ENCODE results near the gene ZNF526.
"Not testable (repeated sequence)": the region's sequence is repeated elsewhere in the genome, so short reads cannot be mapped to it uniquely, and the experiment has no call there.

ZNF526 gene

DNA sequence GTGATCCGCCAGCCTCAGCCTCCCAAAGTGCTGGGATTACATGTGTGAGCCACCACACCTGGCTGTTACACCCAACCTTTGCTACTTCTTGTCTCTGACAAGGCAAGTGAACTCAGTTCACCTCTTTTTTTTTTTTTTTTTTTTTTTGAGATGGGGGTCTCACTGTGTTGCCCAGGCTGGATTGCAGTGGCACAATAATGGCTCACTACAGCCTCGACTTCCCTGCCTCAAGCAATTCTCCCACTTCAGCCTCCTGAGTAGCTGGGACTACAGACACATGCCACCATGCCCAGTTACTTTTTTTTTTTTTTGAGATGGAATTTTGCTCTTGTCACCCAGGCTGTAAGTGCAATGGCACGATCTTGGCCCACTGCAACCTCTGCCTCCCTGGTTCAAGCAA lies 37.7 kb downstream of the ZNF526 start:
- DNase-seq (ENCODE audit: low read depth in 2 of 3, low spot score in 1 of 3), result not testable (repeated sequence)

DNA sequence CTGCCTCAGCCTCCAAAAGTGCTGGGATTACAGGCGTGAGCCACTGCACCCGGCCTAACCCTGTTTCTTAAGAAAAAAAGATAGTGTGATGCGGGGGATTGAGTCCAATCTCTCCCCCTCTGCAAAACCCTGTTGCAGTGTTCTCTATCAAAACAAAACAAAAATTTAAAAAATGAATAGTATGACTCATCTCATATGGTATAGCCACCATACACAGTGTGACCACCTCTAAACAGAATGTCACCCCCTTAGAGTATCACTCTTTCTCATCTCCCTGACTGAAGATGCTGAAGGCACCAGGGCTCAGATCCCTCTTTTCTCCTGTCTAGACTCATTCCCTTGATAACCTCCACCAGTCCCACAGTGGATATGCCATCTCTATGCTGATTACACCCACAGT lies 41.7 kb downstream of the ZNF526 start:
- no peak for DNase-seq (ENCODE audit: low read depth in 2 of 3, low spot score in 1 of 3)

- not testable (repeated sequence) for DNase-seq (ENCODE audit: low read depth in 2 of 3, low spot score in 1 of 3)
These were observed 46.0 kb downstream of the ZNF526 start for GRCh38 chr19:42266105-42266504.

DNA sequence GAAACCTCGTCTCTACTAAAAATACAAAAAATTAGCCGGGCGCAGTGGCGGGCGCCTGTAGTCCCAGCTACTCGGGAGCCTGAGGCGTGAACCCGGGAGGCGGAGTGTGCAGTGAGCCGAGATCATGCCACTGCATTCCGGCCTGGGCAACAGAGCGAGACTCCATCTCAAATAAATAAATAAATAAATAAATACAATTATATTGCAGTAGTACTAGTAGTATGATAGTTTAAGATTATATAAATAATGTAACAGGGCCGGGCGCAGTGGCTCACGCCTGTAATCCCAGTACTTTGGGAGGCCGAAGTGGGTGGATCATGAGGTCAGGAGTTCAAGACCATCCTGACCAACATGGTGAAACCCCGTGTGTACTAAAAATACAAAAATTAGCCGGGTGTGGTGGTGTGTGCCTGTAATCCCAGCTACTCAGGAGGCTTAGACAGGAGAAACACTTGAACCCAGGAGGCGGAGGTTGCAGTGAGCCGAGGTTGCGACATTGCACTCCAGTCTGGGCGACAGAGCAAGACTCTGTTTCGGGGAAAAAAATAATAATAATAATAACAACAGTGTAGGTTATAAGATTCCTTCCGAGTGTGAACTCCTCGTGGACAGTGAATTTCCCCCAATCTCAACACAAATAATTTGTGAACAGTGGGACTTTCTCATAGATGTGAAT lies 47.0 kb downstream of the ZNF526 start:
- not testable (repeated sequence) for DNase-seq (ENCODE audit: low read depth in 2 of 3, low spot score in 1 of 3)

GRCh38 chr19:42267644-42268141 lies 47.6 kb downstream of the ZNF526 start:
- DNase-seq (ENCODE audit: low read depth in 2 of 3, low spot score in 1 of 3), result no peak

DNA sequence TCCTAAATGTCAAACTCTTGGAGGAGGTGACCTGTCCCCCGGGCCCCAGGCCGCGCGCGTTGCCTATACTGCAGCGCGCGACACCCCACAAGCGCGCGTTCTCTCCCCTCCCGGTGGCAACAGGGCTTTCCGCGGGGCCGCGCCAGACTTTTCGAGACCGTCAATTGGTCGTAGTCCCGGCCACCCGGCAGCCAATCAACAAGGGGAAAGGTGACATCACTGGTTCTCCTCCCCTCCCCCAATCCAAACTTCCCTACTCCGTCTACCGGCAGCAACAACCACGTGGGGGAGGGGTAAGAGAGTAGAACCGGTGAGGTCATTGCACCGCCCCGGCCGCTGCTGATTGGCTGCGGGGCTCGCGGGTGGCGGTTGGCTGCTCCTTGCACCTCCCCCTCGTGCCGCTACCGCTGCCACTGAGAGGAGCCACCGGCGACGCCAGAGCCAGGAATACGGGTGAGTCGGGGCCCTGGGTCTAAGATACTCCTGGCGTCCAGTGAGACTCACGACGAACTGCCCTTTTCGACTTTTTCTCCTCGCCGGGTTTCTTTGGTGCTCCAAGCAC lies 48.1 kb downstream of the ZNF526 start:
- DNase-seq (ENCODE audit: low read depth in 2 of 3, low spot score in 1 of 3), result peak; percentile 97 to 99 (median 98)

GRCh38 chr19:42268704-42269477 lies 48.8 kb downstream of the ZNF526 start, which contains the start of gene CIC:
Gene CIC (plus strand): TSS chr19:42269252. CDS start chr19:42271784, 2,532 bp downstream.
- DNase-seq (ENCODE audit: low read depth in 2 of 3, low spot score in 1 of 3), result peak; percentile 98 to 99 (median 99)

GRCh38 chr19:42269478-42270345 lies 49.6 kb downstream of the ZNF526 start:
- no peak for DNase-seq (ENCODE audit: low read depth in 2 of 3, low spot score in 1 of 3)

- peak in 2 of 3 donors; percentile 57 to 61 for DNase-seq (ENCODE audit: low read depth in 2 of 3, low spot score in 1 of 3)
These were observed 50.4 kb downstream of the ZNF526 start for GRCh38 chr19:42270346-42271044.

DNA sequence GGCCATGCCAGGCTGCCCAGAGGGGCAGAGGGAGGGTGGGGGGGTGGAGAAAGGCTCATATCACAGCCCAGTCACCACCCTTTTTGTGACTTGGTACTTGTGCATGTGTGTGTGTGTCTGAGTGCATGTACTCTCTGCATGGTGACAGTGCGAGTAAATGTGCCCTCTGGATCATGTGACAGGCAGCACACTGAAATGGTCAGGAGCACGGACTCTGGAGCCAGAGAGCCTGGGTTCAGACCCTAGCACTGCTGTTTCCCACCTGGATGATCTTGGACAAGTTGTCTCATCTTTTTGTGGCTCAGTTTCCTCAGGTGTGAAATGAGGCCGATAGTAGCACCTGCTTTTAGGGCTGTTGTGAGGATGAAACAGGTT lies 50.9 kb downstream of the ZNF526 start:
- no peak for DNase-seq (ENCODE audit: low read depth in 2 of 3, low spot score in 1 of 3)

GRCh38 chr19:42271861-42272534 lies 51.9 kb downstream of the ZNF526 start:
- DNase-seq (ENCODE audit: low read depth in 2 of 3, low spot score in 1 of 3), result no peak

- no peak for DNase-seq (ENCODE audit: low read depth in 2 of 3, low spot score in 1 of 3)
These were observed 52.4 kb downstream of the ZNF526 start for GRCh38 chr19:42272535-42272897.

DNA sequence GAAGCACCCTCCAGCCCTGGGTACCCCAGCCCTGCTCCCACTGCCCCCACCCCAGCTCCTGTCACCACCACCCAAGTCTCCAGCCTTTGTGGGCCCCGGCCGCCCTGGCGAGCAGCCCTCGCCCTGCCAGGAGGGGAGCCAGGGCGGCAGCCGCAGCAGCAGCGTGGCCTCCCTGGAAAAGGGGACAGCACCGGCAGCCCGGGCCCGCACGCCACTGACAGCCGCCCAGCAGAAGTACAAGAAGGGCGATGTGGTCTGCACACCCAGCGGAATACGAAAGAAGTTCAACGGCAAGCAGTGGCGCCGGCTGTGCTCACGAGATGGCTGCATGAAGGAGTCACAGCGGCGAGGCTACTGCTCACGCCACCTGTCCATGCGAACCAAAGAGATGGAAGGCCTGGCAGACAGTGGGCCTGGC lies 52.9 kb downstream of the ZNF526 start:
- DNase-seq (ENCODE audit: low read depth in 2 of 3, low spot score in 1 of 3), result no peak

DNA sequence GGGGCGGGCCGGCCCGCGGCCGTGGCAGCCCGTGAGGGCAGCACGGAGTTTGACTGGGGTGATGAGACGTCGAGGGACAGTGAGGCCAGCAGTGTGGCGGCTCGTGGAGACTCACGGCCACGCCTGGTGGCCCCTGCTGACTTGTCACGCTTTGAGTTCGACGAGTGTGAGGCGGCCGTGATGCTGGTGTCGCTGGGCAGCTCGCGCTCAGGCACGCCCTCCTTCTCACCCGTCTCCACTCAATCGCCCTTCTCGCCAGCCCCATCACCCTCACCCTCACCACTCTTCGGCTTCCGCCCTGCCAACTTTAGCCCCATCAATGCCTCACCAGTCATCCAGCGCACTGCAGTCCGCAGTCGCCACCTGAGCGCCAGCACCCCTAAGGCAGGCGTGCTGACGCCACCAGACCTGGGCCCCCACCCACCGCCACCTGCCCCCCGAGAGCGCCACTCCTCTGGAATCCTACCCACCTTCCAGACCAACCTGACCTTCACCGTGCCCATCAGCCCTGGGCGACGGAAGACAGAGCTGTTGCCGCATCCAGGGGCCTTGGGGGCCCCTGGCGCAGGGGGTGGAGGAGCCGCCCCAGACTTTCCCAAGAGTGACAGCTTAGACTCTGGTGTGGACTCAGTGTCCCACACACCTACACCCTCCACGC lies 53.4 kb downstream of the ZNF526 start:
- no peak for DNase-seq (ENCODE audit: low read depth in 2 of 3, low spot score in 1 of 3)

DNA sequence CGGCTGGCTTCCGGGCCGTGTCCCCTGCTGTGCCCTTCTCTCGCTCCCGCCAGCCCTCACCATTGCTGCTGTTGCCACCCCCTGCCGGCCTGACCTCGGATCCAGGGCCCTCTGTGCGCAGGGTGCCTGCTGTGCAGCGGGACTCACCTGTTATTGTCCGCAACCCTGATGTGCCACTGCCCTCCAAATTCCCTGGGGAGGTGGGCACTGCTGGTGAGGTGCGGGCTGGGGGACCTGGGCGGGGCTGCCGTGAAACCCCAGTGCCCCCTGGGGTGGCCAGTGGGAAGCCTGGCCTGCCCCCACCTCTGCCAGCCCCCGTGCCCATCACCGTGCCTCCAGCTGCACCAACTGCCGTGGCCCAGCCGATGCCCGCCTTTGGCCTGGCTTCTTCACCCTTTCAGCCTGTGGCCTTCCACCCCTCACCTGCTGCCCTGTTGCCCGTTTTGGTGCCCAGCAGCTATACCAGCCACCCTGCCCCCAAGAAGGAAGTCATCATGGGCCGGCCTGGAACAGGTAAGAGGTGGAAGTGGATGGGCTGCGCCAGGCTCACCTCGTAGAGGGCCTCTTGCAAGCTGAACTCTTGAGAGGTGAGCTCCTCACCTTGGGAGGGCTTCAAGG lies 54.1 kb downstream of the ZNF526 start:
- DNase-seq (ENCODE audit: low read depth in 2 of 3, low spot score in 1 of 3), result no peak

DNA sequence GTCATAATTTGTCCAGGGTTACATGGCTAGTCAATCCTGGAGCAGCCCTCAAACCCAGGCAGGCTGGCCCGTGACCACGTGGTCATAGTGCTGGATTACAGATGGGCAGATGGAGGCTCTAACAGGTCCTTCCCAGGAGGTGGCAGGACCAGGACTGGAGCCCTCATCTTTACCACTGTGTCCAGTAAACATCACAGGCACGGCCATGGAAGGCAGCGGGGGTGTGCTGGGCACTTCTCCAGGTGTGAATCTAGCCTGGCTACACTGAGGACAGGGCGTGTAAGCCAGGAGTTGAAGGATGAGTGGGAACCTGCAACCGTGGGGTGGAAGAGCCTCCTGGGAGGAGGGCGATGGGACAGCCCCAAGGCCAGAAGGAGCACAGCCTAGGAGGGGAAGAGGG lies 55.0 kb downstream of the ZNF526 start:
- DNase-seq (ENCODE audit: low read depth in 2 of 3, low spot score in 1 of 3), result no peak

- no peak for DNase-seq (ENCODE audit: low read depth in 2 of 3, low spot score in 1 of 3)
These were observed 55.4 kb downstream of the ZNF526 start for GRCh38 chr19:42275517-42275916.

DNA sequence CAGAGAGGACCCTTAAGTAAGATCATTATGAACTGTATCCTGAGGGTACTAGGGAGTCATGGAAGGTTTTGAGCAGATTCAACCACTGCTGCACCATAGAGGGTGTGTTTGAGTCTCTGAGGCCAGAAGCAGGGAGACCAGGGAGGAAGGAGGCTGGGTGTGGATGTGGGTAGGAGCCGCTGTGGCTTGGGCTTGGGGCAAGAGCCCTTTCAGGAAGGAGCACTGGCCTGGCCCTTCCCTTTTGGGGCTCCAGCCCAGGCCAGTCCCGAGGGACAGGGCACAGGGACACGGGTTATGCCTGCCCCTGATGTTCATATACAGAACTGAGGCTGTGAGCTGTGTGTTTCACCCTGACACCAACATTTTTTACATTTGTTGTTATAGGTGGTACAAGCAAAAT lies 56.2 kb downstream of the ZNF526 start:
- DNase-seq (ENCODE audit: low read depth in 2 of 3, low spot score in 1 of 3), result no peak

- DNase-seq (ENCODE audit: low read depth in 2 of 3, low spot score in 1 of 3), result no peak
These were observed 56.7 kb downstream of the ZNF526 start for GRCh38 chr19:42276821-42277220.
